Germinal center (tissue), 1 donor: ENCODE data around the gene VPS26A.

Source experiments
- DNase-seq: peaks from one replicate; pipeline ENCODE4 v3.0.0; 2012; ENCODE audit warnings: mixed read lengths, low spot score

Gene VPS26A

DNA sequence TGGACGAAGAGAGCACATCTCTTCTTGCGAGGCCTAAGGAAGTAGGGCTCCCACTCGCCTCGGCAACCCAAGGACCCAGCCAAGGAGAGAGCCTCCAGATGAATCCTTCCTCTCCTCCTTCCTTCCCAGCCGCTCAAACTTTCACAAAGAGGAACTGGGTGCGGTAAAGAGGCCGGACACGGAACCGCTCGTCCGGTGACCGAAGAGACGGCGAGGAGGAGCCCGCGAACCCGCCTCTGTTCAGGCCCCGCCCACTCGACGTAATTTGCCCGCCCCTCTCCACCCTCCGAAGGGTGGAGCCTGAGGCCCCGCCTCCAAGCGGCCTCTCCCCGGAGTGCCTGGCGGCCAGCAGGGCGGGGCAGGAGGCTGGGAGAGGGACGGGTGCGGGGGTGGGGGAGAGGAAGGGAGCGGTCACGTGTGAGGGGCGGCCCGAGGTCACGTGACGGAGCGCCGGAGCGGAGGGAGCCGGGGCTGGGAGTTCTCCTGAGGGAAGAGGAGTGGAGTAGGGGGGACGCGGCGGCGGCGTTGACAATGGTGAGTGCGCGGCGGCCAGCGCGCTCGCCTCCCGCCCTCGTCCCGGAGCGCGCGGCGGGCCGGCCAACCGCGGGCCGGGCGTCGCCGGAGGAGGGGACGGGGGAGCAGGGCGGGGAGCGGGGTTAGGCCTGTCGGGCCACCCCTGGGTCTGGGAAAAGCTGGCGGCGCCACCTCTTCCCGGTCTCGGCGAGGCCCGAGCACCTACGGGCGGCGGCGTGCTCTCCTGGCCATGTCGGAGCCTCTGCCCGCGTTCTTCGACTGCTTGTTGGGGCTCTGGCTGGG, at the start of gene VPS26A:
VPS26A (plus strand) TSS at position 432 of the 816 bp plus-strand sequence; CDS start at position 532, 100 bp downstream.
- peak; percentile 99 for DNase-seq

DNA sequence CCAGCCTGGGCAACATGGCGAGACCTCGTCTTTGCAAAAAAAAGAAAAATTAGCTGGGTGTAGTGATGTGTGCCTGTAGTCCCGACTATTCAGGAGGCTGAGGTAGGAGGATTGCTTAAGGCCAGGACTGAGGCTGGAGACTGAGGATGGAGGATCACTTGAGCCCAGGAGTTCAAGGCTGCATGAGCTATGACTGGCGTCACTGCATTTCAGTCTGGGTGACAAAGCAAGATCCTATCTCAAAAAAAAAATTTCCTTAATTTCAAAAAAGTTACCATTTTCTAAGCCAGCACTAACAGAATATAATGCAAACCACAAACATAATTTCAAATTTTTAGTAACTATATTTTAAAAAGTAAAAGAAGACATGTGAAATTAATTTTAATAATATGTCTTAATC, 49.4 kb upstream of the VPS26A start:
- DNase-seq: no peak

- no peak for DNase-seq
Measured at GRCh38 chr10:69075431-69075830, 48.5 kb upstream of the VPS26A start.

- no peak for DNase-seq
Measured at GRCh38 chr10:69078311-69078710, 45.7 kb upstream of the VPS26A start.

- no peak for DNase-seq
Measured at GRCh38 chr10:69080226-69080625, 43.8 kb upstream of the VPS26A start.

DNA sequence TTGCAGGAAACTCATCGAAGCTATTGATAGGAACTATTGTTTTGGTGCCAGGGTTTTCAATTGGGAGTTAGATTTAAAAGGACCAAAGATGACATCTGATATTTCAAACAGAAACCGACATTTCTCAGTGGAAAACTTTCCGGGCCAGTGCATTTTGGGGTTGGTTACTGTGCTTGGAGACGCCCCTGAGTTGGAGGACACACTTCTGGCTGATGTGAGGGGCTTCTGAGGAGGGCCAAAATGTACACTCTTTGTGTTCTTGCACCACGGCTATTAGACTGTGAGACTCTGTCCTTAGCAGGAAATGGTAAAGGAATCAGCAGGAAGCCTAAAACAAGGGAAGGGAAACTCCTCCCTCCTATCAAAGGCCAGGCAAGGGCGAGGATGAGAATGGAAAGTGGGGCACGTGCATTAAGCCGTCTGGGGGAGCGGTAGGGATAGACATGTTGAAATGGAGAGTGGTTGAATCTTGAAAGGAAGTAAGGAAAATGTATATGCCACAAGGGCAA, 37.9 kb upstream of the VPS26A start:
- DNase-seq: no peak

GRCh38 chr10:69087590-69088470, 36.1 kb upstream of the VPS26A start, which contains the start of gene SRGN:
TSS of gene SRGN (plus strand) at chr10:69088103. CDS start at chr10:69088158, 55 bp downstream.
- peak; percentile 59 for DNase-seq

GRCh38 chr10:69088471-69088769, 35.6 kb upstream of the VPS26A start:
- no peak for DNase-seq

DNA sequence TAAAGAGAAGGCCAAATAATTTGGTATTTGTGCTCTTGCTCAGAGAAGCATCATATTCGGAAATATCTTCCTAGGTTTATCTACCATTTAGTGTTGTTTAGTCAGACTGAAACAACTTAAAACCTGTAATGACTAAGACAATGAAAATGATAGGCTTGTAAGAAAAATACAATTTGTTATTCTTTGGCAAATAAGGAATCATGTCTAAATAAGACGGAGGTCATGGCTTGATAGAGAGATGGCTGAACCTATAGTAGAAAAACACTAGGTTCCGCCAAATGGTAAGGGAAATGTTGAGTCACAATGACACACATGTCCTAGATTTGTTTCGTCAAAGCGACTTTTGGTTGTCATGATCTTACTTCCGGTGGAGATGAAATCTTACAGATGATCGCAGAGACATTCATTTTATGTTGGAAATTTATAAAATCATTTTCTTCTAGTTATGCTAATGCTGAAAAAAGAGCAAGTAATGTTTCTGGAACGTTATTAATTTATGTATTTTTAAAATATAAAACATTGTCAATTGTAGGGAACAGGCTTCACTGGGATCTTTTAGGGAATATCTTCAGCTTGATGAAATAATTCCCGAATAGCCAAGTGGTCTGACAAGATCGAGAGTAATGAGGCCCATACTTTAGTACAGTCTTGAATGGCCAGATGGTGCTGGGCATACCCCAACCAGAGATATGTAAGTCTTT, 35.0 kb upstream of the VPS26A start:
- peak; percentile 57 for DNase-seq

DNA sequence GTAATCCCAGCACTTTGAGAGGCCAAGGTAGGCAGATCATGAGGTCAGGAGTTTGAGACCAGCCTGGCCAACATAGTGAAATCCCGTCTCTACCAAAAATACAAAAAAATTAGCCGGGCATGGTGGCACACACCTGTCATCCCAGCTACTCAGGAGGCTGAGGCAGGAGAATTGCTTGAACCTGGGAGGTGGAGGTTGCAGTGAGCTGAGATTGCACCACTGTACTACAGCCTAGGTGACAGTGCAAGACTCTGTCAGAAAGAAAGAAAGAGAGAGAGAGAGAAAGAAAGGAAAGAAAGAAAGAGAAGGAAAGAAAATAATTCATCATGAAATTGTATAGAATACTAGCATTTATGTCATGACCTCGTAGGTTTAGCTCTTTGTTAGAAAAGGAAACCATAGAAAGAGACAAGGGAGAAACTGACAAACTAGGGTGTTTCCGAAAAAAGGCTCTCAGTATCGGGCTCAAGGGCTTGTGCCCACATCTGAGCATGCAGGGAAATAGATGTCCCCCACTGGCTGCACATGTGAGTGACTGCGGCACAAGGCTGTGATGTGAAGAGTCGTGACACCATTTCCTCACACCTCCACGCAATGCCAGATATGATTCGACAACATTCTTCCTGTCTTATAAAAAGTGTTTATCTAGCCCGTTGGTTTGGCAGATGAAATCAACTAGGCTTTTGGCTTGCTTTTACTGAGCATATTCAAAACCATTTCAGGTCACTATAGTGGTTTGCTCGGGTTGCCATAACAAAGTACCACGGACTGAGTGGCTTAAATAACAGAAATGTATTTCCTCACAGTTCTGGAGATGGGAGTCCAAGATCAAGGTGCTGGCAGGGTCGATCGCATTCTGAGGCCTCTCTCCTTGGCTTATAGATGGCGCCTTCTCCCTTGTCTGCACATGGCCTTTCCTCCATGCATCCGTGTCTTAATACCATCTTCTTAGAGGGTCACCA, 34.1 kb upstream of the VPS26A start:
- peak; percentile 39 for DNase-seq

DNA sequence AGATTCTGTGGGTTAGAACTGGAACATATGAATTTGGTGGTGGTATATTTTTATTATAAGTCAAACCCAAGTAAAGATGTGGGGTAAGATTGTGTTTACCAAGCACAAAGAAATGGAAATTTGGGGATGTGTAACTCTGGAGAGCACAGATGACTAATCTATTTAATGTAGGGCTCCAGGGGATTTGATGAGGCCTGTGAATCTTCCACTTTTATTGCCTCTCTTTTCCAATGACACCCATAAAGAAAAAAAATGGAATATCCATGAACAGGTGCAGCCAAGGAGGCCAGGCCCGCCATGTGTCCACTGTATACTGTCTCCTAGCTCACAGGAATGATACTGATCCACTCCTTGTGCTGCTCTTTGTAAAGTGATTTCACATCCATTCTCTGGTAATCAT, 33.3 kb upstream of the VPS26A start:
- no peak for DNase-seq

DNA sequence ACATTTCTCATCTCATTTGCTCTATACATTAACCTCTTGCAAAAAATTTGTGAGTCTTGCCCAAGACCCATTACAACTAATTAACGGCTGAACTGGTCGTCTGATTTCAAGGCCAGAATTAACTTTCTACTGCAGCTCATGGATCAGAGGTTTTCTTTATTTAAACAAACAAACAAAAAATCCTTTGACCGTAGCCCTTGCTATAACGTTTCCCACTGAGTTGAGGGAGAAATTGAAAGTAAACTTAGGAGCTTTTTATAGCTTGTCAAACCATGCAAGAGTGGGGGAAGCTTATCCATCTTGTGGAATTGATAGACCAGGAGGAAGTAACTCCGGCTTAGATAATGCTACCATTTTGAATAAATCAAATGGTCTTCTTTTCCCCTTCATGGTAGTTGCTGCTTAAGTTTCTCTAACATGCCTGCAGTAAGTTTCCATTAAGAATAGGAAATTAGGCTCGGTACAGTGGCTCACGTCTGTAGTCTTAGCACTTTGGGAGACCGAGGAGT, 32.8 kb upstream of the VPS26A start:
- no peak for DNase-seq

DNA sequence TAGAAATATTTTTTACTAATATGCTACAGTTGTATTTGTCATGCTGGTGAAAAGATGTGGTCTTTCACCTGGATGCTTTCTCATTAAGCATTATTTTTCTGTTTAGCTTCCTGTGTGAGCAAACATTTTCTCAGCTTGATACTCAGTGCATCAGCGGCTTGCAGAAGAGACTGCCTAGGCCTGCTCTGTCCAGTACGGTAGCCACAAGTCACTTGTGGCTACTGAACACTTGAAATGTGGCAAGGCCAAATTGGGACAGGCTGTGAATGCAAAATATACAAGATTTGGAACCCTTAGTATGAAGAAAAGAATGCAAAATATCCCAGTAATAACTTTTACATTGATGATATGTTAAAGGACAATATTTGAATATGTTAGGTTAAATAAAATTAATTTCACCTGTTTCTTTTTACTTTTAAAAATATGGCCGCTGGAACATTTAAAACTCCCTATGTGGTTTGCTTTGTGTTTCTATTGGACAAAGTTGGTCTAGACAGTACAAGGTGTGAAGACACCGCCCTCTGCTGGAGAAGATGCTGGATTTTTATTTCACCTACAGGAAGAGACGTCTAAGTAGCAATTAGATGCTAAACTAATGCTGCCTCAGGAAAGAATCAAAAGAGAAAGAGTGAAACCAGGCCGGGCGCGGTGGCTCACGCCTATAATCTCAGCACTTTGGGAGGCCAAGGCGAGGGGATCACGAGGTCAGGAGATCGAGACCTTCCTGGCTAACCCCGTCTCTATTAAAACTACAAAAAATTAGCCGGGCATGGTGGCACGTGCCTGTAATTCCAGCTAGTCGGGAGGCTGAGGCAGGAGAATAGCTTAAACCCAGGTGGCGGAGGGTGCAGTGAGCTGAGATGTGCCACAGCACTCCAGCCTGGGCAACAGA, 30.8 kb upstream of the VPS26A start:
- peak; percentile 76 for DNase-seq

DNA sequence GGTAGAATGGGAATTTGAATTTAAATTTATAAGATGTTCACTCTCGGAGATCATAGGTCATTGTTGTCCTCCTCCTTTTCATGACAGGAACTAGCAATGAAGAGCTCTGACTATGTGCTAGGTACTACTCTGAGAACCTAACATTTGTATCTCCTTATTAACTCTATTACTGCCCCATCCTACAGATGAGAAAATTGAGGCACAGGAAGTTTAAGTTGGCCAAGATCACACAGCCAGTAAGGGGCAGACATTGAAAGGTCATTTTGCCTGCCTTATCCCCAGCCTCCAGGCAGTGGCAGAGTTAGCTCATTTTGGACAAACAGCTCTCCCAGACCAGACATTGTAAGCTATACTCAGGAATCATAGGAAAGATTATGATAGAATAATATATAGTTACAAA, 30.0 kb upstream of the VPS26A start:
- no peak for DNase-seq

DNA sequence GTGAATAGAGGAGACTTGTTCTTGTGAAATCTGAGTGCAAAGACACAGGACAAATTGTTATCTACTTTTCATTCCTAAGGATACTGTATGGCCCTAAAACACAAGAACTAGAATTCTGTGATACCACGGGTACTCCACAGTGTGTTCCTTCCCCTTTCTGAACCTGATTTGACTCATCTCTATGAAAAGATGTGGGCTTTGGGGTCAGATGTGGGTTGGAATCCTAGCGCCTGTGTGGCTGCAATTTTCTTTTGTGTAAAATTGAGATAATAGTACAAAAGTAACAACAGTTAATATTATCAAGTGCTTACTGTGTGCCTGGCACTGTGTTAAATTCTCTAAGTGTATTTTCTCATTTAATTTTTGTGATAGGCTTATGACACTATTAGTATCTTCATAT, 27.9 kb upstream of the VPS26A start:
- DNase-seq: no peak

GRCh38 chr10:69097729-69098128, 26.2 kb upstream of the VPS26A start:
- no peak for DNase-seq

- DNase-seq: no peak
Measured at GRCh38 chr10:69100136-69100872, 23.7 kb upstream of the VPS26A start.

DNA sequence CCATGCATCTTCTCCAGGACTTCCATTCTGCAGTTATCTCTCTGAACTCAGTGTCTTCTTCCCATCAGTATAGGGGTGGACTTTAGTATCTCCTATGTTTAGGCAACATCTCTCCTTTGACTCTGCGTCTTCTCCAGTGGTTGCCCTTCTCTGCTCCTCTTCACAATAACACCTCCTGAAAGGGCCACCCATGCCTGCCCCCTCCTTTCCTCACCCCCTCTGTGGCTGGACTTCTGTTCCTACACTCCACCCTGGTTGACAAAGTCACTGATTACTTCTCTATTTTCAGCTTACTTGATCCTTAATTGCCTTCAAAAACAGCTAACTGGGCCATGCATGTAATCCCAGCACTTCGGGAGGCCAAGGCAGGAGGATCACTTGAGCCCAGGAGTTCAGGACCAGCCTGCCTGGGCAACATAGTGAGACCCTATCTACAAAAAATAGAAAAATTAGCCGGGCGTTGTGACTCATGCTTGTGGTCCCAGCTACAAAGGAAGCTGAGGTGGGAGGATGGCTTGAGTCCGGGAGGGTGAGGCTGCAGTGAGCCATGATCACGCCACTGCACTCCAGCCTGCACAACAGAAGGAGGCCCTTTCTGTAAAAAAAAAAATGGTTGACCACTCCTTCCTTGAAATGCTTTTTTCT, 22.4 kb upstream of the VPS26A start:
- no peak for DNase-seq

GRCh38 chr10:69102440-69102839, 21.5 kb upstream of the VPS26A start:
- DNase-seq: no peak
